Testis (tissue), 2 donors: Measurements from ENCODE around the gene FAM120A.

Experiments
- POLR2A ChIP-seq: fragments of 450-650 bp; IDR thresholded peaks from one replicate; pipeline ENCODE4 v1.6.1; 2017; ENCODE audit warnings: antibody characterized with exemption, mild to moderate bottlenecking, moderate library complexity
- TF ChIP-seq, protein P1 (sequence below), 3 experiments: fragments of 450-650 bp in 2 of 3; fragments of 200-600 bp in 1 of 3; sonication (generic) in 1 of 3; IDR thresholded peaks; one replicate each; pipeline ENCODE4 v1.5.1; 2016 to 2019; ENCODE audit warnings: antibody characterized with exemption in 3 of 3, mild to moderate bottlenecking in 2 of 3, moderate library complexity in 1 of 3

- TF ChIP-seq, protein P1, sequence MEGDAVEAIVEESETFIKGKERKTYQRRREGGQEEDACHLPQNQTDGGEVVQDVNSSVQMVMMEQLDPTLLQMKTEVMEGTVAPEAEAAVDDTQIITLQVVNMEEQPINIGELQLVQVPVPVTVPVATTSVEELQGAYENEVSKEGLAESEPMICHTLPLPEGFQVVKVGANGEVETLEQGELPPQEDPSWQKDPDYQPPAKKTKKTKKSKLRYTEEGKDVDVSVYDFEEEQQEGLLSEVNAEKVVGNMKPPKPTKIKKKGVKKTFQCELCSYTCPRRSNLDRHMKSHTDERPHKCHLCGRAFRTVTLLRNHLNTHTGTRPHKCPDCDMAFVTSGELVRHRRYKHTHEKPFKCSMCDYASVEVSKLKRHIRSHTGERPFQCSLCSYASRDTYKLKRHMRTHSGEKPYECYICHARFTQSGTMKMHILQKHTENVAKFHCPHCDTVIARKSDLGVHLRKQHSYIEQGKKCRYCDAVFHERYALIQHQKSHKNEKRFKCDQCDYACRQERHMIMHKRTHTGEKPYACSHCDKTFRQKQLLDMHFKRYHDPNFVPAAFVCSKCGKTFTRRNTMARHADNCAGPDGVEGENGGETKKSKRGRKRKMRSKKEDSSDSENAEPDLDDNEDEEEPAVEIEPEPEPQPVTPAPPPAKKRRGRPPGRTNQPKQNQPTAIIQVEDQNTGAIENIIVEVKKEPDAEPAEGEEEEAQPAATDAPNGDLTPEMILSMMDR (IDR thresholded peaks at IDR 0.05) = no peak
- no peak for TF ChIP-seq POLR2A
Observed at GRCh38 chr9:93492327-93492726, 40.8 kb downstream of the FAM120A start.
